Effector memory CD8-positive, alpha-beta T cell (primary cell): ENCODE data around the gene HAPLN3.

Experiments
- ATAC-seq: fragments of 150-1000 bp; cut with Tn5 transposase; replicated peaks from 2 replicates; pipeline ENCODE4 v1.10.0; 2021; ENCODE audit warnings: mild to moderate bottlenecking, moderate library complexity
- DNase-seq, 3 experiments: peaks; one replicate each; pipeline ENCODE4 v3.0.0; 2021
- H3K27ac Mint-ChIP-seq, 2 donors: one replicate each; pipeline ENCODE4 v1.8.0; 2022; ENCODE audit warnings: mild to moderate bottlenecking in 2 of 2, mixed read lengths in 2 of 2, moderate library complexity in 2 of 2
- H3K27me3 Mint-ChIP-seq, 2 donors: one replicate each; pipeline ENCODE4 v1.8.0; 2022; ENCODE audit warnings: mixed read lengths in 2 of 2
- H3K36me3 Mint-ChIP-seq: one replicate; pipeline ENCODE4 v1.8.0; 2022; ENCODE audit warnings: mild to moderate bottlenecking, moderate library complexity, mixed read lengths; ENCODE audit not compliant: insufficient read depth
- H3K4me1 Mint-ChIP-seq, 2 donors: one replicate each; pipeline ENCODE4 v1.8.0; 2022; ENCODE audit warnings: low read depth in 2 of 2, mixed read lengths in 2 of 2
- H3K4me3 Mint-ChIP-seq, 2 donors: one replicate each; pipeline ENCODE4 v1.8.0; 2022; ENCODE audit warnings: mild to moderate bottlenecking in 2 of 2, mixed read lengths in 2 of 2, moderate library complexity in 2 of 2
- H3K9me3 Mint-ChIP-seq, 2 donors: one replicate each; pipeline ENCODE4 v1.8.0; 2022; ENCODE audit warnings: mixed read lengths in 2 of 2

Gene HAPLN3

DNA sequence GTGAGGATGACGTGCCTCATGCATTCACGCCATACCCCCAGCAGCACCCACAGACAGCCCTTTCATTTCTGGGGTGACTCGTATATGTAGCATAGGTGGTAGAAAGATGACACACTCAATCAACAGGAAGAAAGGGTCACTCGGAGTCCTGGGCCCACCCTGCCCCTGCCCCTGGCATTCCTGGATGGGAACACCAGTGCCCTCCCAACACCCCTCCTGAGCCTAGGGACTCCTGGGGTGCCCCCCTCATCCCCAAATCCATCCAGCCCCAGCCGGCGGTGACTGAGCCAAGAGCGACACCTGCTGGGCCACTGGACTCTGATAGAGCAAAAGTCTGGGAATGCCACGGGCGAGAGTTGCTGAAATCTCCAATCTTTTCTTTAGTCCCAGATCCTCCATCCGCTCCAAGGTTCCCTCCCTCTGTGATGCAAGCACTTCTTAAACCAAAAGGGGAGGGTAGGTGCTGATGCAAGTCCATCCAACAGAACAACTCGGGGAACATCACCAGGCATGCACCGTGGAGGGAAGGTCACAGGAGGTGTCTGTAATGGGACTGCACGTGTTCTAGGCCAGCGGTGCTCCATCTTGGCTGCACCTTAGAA, 61.0 kb downstream of the HAPLN3 start:
- Mint-ChIP-seq H3K27me3 (peaks cover 10 to 13% of the 10 kb centered on the region in 2 donors), H3K4me3 (no peak overlapping the region), H3K4me1 (peaks cover 0 to 4% of the 10 kb centered on the region in 2 donors), H3K36me3 (no peaks in the 10 kb centered on the region), H3K9me3 (no peaks in the 10 kb centered on the region), H3K27ac (no peak overlapping the region)
- DNase-seq (peak in 2 of 3 experiments; percentile 12 to 20), ATAC-seq (no peak)

DNA sequence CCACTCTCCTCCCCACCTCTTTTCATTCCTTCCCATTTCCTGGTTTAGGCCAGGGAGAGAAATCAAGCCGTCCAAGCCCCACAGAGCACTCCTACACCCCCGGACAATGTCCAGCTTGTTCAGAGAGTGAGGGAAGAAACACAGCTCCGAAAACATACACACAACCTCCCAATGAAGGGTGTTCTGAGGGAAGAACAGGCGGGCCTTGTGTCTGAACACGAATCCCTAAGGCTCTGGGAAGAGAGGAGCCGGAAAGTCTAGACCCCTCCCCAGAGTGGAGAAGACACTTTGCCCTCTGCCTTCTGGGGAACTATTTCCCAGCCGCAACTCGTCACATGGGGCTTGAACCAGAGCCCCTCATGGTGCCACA, 61.6 kb downstream of the HAPLN3 start:
- peaks cover 7 to 10% of the 10 kb centered on the region in 2 donors for H3K27me3 Mint-ChIP-seq
- no peaks in the 10 kb centered on the region for H3K9me3 Mint-ChIP-seq
- DNase-seq = no peak
- no peaks in the 10 kb centered on the region for H3K36me3 Mint-ChIP-seq
- no peak overlapping the region for H3K27ac Mint-ChIP-seq
- ATAC-seq = no peak
- no peak overlapping the region for H3K4me3 Mint-ChIP-seq
- peaks cover 0 to 4% of the 10 kb centered on the region in 2 donors for H3K4me1 Mint-ChIP-seq

DNA sequence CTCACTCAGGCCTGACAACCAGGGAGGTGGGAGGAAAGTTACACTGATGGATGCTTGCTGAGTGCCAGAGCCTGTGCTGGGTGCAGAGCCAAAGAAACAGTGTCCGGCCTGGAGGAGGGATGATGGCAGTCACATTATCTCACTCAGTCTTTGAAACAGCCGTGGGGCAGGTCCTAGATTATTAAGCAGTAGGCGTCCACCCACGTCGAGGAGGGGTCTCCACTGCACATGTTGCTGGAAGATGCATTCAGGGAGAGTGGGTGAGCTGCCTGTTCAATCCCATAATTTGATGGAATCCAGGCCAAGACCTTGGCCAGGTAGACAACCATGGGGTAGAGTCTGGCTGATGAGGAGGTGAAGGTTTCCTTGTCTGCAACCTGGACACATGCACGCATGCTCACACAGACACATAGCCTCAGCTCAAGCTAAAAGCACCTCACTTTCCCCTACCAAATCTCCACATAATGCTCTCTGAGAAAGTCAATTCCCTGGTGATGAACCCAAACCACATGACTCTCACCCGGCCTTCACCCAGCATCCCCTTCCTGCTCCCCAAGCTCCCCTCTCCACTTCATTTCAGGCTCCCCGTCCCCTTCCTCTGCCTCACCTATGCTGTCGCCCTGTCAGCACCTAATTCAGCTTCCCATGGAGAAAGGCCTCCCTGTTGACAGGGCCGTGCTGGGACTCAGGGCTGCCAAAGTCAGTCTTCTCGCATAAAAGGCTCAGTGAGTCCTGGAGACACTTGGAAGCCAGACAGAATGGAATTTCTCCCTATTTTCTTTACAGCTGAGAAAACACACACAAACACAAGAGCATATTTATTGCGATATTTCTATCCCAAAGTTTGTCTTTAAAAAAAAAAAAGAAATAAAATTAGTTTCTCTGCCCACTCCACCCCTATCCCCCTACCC, 62.3 kb downstream of the HAPLN3 start:
- no peak overlapping the region for H3K27ac Mint-ChIP-seq

DNA sequence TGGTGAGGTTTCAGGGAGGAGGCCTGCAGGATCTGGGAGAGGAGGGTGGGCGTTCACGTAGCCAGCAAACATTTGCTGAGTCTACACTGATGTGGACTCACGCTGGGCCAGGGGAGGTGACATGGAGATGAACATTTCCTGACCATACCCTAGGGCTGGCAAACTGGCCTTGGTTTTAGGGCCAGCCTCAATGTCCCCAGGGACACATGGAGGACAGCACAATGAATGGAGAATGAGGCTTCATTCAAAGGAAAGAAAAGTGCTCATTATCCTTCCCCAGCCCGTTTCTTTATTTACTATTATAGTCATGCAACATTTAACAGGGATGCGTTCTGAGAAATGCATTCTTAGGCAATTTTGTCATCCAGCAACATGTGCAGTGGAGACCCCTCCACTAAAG, 65.3 kb downstream of the HAPLN3 start:
- H3K27ac Mint-ChIP-seq = no peak overlapping the region

More for the DNA sequence above, 62.3 kb downstream of the HAPLN3 start:
- H3K4me1 Mint-ChIP-seq = peaks cover 0 to 4% of the 10 kb centered on the region in 2 donors
- no peak overlapping the region for H3K4me3 Mint-ChIP-seq
- H3K27me3 Mint-ChIP-seq = peaks cover under 1 to 10% of the 10 kb centered on the region in 2 donors
- H3K36me3 Mint-ChIP-seq = no peaks in the 10 kb centered on the region
- no peaks in the 10 kb centered on the region for H3K9me3 Mint-ChIP-seq
- DNase-seq = no peak
- no peak for ATAC-seq

DNA sequence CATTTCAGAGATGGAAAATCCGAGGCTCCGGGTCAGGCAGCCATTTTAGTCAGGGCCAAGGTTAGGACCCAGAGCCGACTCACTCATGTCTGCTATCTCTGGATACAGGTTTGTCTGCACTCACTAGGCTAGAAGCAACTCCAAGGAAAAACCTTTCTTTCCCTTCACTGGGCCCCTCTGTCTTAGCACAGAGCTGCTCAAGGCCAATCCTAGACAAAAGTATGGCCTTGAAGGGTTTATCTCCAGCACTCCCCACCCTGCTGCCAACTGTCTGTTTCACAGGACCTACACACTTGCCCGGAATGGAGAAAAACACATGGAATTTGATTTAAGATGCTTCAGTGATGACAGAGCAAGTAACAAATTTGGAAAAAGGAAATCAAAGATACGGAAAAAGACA, 66.6 kb downstream of the HAPLN3 start:
- no peaks in the 10 kb centered on the region for H3K4me1 Mint-ChIP-seq
- no peak for ATAC-seq
- no peak overlapping the region for H3K4me3 Mint-ChIP-seq
- H3K9me3 Mint-ChIP-seq = no peaks in the 10 kb centered on the region
- H3K36me3 Mint-ChIP-seq = no peaks in the 10 kb centered on the region
- no peak for DNase-seq
- H3K27ac Mint-ChIP-seq = no peak overlapping the region
- peaks cover 12 to 18% of the 10 kb centered on the region in 2 donors for H3K27me3 Mint-ChIP-seq

More for the DNA sequence above, 65.3 kb downstream of the HAPLN3 start:
- ATAC-seq (no peak), DNase-seq (no peak)
- H3K27me3 Mint-ChIP-seq = peaks cover 10 to 11% of the 10 kb centered on the region in 2 donors
- peaks cover 0 to 4% of the 10 kb centered on the region in 2 donors for H3K4me1 Mint-ChIP-seq
- H3K4me3 Mint-ChIP-seq = no peak overlapping the region
- H3K9me3 Mint-ChIP-seq = no peaks in the 10 kb centered on the region
- no peaks in the 10 kb centered on the region for H3K36me3 Mint-ChIP-seq
